Lower lobe of right lung (tissue), 2 donors: ENCODE measurements around the gene PTPRN2. TPM values are rescaled to one million over a fixed set of nuclear protein-coding genes. Genes with fewer than 3 reads are reported as not detected.

Source experiments
- ATAC-seq, 2 donors: fragments of 200-7000 bp; cut with Tn5 transposase; one replicate each; pipeline ENCODE4 v1.9.1; 2020 to 2022; ENCODE audit warnings: mild to moderate bottlenecking in 2 of 2, moderate library complexity in 2 of 2
- DNase-seq: peaks from one replicate; pipeline ENCODE4 v3.0.0-alpha.2; 2020
- H3K27ac ChIP-seq: fragments of 200-600 bp; one replicate; pipeline ENCODE4 v1.8.0; 2022
- H3K27me3 ChIP-seq: fragments of 200-600 bp; one replicate; pipeline ENCODE4 v1.8.0; 2022; ENCODE audit warnings: low read depth
- H3K36me3 ChIP-seq: fragments of 200-600 bp; one replicate; pipeline ENCODE4 v1.8.0; 2022; ENCODE audit warnings: mild to moderate bottlenecking
- H3K4me1 ChIP-seq: fragments of 200-600 bp; one replicate; pipeline ENCODE4 v1.8.0; 2022
- H3K4me3 ChIP-seq: fragments of 200-600 bp; one replicate; pipeline ENCODE4 v1.8.0; 2022; ENCODE audit warnings: mild to moderate bottlenecking
- H3K9me3 ChIP-seq: fragments of 200-600 bp; one replicate; pipeline ENCODE4 v1.8.0; 2022
- intact Hi-C: fragments of 100-400 bp; cut with DNase I; formaldehyde crosslinking; loops from one replicate; pipeline ENCODE4 v1.11.0; 2022
- total RNA-seq: library from RNA; stranded (reverse); fragmentation: NEBNext Ultra II Directional; extraction: Animal tissue kit (Norgen Biotek cat#: 25700); gene quantifications from one replicate; pipeline ENCODE4 v1.2.1, GENCODE V29; 2021
- TF ChIP-seq, protein P1 (sequence below): fragments of 200-600 bp; IDR thresholded peaks from one replicate; pipeline ENCODE4 v1.8.0; 2022; ENCODE audit warnings: antibody characterized with exemption, mild to moderate bottlenecking
- donor health status: DM: no; HTN: yes; CAD: no; lungs with severe emphysema.

Gene PTPRN2
- total RNA-seq, 1 donor from 2014 or later = 6.8 TPM

DNA sequence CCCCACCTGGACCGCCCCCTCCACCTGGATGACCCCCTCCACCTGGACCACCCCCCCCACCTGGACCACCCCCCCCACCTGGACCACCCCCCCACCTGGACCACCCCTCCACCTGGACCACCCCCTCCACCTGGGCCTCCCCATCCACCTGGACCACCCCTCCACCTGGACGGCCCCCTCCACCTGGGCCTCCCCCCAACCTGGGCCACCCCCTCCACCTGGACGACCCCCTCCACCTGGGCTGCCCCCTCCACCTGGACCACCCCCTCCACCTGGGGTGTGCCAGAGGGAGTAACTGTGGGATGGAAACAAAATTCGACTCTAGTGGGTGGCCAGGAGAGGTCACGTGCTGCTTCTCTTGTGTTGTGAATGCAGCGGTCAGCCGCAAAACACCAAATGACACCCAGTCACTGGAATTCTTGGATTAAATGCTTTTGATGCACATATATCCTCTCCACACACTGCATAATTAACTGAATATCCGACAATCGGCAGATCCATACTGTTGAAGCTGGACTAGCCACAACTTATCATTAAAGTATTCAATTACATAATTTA lies 316.7 kb downstream of the PTPRN2 start:
- DNase-seq = no peak

GRCh38 chr7:158270106-158270775 lies 317.4 kb downstream of the PTPRN2 start:
- no peaks in the 10 kb centered on the region for H3K9me3 ChIP-seq
- DNase-seq (no peak), ATAC-seq (no peak)
- no peak overlapping the region for H3K27ac ChIP-seq
- no peaks in the 10 kb centered on the region for H3K27me3 ChIP-seq
- TF ChIP-seq, protein P1, sequence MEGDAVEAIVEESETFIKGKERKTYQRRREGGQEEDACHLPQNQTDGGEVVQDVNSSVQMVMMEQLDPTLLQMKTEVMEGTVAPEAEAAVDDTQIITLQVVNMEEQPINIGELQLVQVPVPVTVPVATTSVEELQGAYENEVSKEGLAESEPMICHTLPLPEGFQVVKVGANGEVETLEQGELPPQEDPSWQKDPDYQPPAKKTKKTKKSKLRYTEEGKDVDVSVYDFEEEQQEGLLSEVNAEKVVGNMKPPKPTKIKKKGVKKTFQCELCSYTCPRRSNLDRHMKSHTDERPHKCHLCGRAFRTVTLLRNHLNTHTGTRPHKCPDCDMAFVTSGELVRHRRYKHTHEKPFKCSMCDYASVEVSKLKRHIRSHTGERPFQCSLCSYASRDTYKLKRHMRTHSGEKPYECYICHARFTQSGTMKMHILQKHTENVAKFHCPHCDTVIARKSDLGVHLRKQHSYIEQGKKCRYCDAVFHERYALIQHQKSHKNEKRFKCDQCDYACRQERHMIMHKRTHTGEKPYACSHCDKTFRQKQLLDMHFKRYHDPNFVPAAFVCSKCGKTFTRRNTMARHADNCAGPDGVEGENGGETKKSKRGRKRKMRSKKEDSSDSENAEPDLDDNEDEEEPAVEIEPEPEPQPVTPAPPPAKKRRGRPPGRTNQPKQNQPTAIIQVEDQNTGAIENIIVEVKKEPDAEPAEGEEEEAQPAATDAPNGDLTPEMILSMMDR = no peak
- intact Hi-C loops = no loop called here
- H3K4me3 ChIP-seq = no peak overlapping the region
- no peaks in the 10 kb centered on the region for H3K4me1 ChIP-seq
- no peaks in the 10 kb centered on the region for H3K36me3 ChIP-seq

More for the DNA sequence above, 316.7 kb downstream of the PTPRN2 start:
- Histone ChIP-seq H3K4me3 (no peak overlapping the region), H3K27ac (no peak overlapping the region), H3K9me3 (no peaks in the 10 kb centered on the region), H3K27me3 (no peaks in the 10 kb centered on the region), H3K4me1 (no peaks in the 10 kb centered on the region), H3K36me3 (no peaks in the 10 kb centered on the region)
- intact Hi-C loops = no loop called here
- ATAC-seq = no peak
- TF ChIP-seq, protein P1 = no peak

GRCh38 chr7:158268816-158269535 lies 318.6 kb downstream of the PTPRN2 start:
- Histone ChIP-seq H3K36me3 (no peaks in the 10 kb centered on the region), H3K27me3 (no peaks in the 10 kb centered on the region), H3K4me3 (no peak overlapping the region), H3K9me3 (no peaks in the 10 kb centered on the region), H3K27ac (no peak overlapping the region), H3K4me1 (no peaks in the 10 kb centered on the region)
- ATAC-seq (no peak), DNase-seq (no peak)
- TF ChIP-seq, protein P1 = no peak
- intact Hi-C loops = no loop called here

DNA sequence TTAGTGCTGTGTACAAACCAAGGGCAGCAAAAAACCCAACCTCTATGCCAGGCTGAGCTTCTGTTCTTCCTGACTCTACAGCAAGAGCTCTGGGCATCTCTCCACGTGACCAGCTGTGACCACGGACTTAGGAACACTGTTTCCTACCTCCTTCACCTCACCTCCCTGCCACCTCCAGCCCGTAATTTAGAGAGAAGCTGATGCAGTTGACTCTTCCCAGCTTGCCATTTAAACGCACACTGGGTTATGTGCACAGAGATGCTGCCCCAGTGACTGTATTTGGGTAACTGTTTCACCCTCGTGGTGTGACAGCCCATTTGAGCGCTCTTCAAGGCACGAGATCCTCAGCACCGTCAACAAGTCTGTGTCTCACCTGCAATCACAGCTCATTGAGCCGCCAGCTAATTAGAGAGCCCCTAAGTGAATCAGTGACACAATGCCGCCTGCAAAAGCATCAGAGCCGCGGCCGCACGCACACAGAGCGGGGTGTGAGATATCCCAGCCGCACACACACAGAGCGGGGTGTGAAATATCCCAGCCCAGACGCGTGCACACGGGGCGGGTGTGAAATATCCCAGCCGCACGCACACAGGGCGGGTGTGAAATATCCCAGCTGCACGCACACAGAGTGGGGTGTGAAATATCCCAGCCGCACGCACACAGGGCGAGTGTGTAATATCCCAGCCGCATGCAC lies 319.7 kb downstream of the PTPRN2 start:
- Histone ChIP-seq H3K4me3 (no peak overlapping the region), H3K27ac (no peak overlapping the region), H3K9me3 (no peaks in the 10 kb centered on the region), H3K4me1 (no peaks in the 10 kb centered on the region), H3K27me3 (no peaks in the 10 kb centered on the region), H3K36me3 (no peaks in the 10 kb centered on the region)
- DNase-seq (no peak), ATAC-seq (no peak)
- intact Hi-C loops = no loop called here
- TF ChIP-seq, protein P1 = no peak
